NCI-H2107 (cell line): ENCODE data around the gene TMEM269.

Source experiments
- DNase-seq: peaks from one replicate; lab custom pipeline; 2025; lab: John Stamatoyannopoulos, UW

Gene TMEM269

DNA sequence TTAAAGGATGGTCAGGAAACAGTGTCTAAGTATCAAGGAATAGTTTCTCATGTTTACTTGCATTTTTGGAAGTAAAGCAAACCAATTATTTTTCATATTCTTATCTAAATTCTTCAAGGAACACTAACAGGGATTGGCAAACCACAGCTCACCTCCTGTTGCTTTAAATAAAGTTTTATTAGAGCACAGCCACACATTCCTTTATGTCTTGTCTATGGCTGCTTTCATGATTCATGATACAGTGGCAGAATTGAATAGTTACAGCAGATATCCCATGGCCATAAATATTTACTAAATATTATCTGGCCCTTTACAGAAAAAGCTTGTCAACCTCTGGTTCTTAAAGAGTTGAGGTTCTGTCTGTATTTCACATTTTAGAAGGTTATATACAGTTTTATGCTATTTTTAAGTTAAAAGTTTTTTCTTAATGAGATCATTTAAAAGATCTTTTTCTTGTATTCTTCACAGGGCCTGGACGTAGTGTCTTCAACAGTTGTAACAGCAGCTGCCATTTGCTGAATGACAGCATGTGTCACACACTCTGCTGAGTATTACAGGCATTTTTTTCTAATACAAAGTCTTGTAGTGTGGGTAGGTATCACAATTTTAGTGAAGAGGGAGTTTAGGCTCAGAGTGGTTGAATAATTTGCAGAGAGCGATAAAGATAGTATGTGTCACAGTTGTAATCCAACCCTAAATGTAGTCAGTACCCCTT lies 64.2 kb downstream of the TMEM269 start:
- DNase-seq, result no peak

DNA sequence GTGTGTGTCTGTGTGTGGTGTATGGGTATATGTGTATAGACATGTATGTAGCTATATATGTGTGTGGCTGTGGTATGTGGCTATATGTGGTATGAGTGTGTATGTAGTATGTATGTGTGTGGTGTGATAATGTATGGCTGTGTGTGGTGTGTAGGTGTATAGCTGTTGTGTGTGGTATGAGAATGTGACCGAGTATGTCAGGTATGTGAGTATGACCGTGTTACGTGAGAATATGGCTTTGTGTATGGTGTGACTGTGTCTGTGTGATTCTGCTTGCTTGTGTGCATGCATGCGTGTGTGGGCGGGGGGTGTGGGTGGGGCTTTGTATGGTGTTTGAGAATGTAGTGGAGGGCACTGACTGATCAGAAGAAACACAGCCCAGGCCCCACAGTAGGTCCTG lies 65.2 kb downstream of the TMEM269 start:
- DNase-seq, result no peak
